Stomach (tissue), 9 donors: ENCODE data around the gene PHLDB3. TPM values are rescaled to one million over a fixed set of nuclear protein-coding genes. Genes with fewer than 3 reads are reported as not detected.

ENCODE experiments used
- DNase-seq, 2 donors: peaks; one replicate each; pipeline versions ENCODE4 v3.0.0 to v3.0.0-alpha.2; 2013 to 2019
- H3K27ac ChIP-seq, 5 donors: fragments of 200-600 bp in 4 of 5; sonication (generic) in 4 of 5; one replicate each; pipeline ENCODE4 v1.5.1; 2013 to 2019; ENCODE audit warnings: mild to moderate bottlenecking in 1 of 5, moderate library complexity in 1 of 5
- H3K27me3 ChIP-seq, 3 donors: fragments of 200-600 bp; sonication (generic); one replicate each; pipeline ENCODE4 v1.5.1; 2017 to 2019; ENCODE audit warnings: mixed run types in 1 of 3
- H3K36me3 ChIP-seq, 4 donors: fragments of 200-600 bp; sonication (generic); 1 replicate in 3 of 4; 2 replicates in 1 of 4; pipeline ENCODE4 v1.5.1; 2016 to 2019
- H3K4me1 ChIP-seq, 4 donors: fragments of 200-600 bp; sonication (generic); one replicate each; pipeline ENCODE4 v1.5.1; 2016 to 2019
- H3K4me3 ChIP-seq, 4 donors: fragments of 200-600 bp; sonication (generic) in 3 of 4; one replicate each; pipeline ENCODE4 v1.5.1; 2016 to 2019; ENCODE audit warnings: mild to moderate bottlenecking in 1 of 4
- H3K9me3 ChIP-seq, 4 donors: fragments of 200-600 bp; sonication (generic); one replicate each; pipeline ENCODE4 v1.5.1; 2016 to 2019
- CTCF ChIP-seq, 7 experiments: fragments of 450-650 bp in 4 of 7; fragments of 200-600 bp in 3 of 7; sonication (generic) in 3 of 7; IDR thresholded peaks; one replicate each; pipeline ENCODE4 v1.5.1; 2016 to 2019; ENCODE audit warnings: antibody characterized with exemption in 7 of 7, control low read depth in 2 of 7, mild to moderate bottlenecking in 1 of 7
- EP300 ChIP-seq: sonication (generic); formaldehyde crosslinking; IDR thresholded peaks from one replicate; pipeline ENCODE4 v1.6.1; 2017; ENCODE audit warnings: antibody characterized with exemption
- POLR2A ChIP-seq, 4 donors: fragments of 450-650 bp; IDR thresholded peaks; one replicate each; pipeline ENCODE4 v1.6.1; 2016; ENCODE audit warnings: antibody characterized with exemption in 4 of 4, control low read depth in 2 of 4, mild to moderate bottlenecking in 1 of 4, moderate library complexity in 1 of 4
- POLR2AphosphoS5 ChIP-seq, 3 donors: sonication (generic); formaldehyde crosslinking; IDR thresholded peaks; one replicate each; pipeline ENCODE4 v1.6.1; 2016; ENCODE audit warnings: antibody characterized with exemption in 3 of 3
- WGBS, 5 donors: extraction: QIAGEN DNeasy Blood & Tissue Kit in 3 of 5; methylation state at CpG; one replicate each; pipeline versions ENCODE4 v1.1.5 to v1.1.7; 2013 to 2018; 5-methylcytosine and 5-hydroxymethylcytosine counted together
- intact Hi-C: fragments of 100-400 bp; cut with DNase I; formaldehyde crosslinking; loops from one replicate; pipeline ENCODE4 v1.15.1; 2023; ENCODE audit warnings: low total_unique reads
- polyA plus RNA-seq, 3 donors: library from polyadenylated mRNA; stranded (reverse); fragments of 200-250 nt; gene quantifications; one replicate each; pipeline ENCODE4 v1.2.3, GENCODE V29; 2013
- total RNA-seq, 5 donors: library from RNA; depleted of rRNA; stranded (reverse); fragments of >200 nt; gene quantifications; one replicate each; pipeline versions ENCODE4 v1.1.0 to v1.2.3, GENCODE V29; 2014 to 2016
- donor health status: healthy with polysubstance abuse.
- donor health status: Bipolar disorder and iron deficiency.
- donor health status: healthy.

The PHLDB3 gene
- total and polyA plus RNA-seq, 8 donors, result 2.0 to 55.3 (median 9.5) TPM; not detected in 1

- DNase-seq, result peak; percentile 99 to 100
- Histone ChIP-seq H3K4me3 (peak overlapping the region; percentile 54 to 70 (median 58)), H3K36me3 (peaks cover 0 to 21% (median 16%) of the 10 kb centered on the region in 4 donors), H3K27ac (peak overlapping the region; percentile 85 to 94 (median 90)), H3K4me1 (peaks cover 24 to 42% (median 32%) of the 10 kb centered on the region in 4 donors), H3K9me3 (peaks cover 0 to 4% (median under 1%) of the 10 kb centered on the region in 4 donors), H3K27me3 (no peaks in the 10 kb centered on the region)
- 0 to 1% (median 0%) methylated on average over 27 to 41 of the region's 41 CpGs for WGBS, 5 donors
- intact Hi-C loops, result no loop called here
- peak in 1 of 3 donors; percentile 87 for TF ChIP-seq POLR2AphosphoS5 (IDR thresholded peaks at IDR 0.05)
- TF ChIP-seq EP300, result no peak
Observed at GRCh38 chr19:43533546-43534304, 29.2 kb upstream of the PHLDB3 start.

- H3K4me3 ChIP-seq, result peak within 1 kb of the TSS; percentile 54 to 70 (median 58)
- no peaks in the 10 kb centered on the region for H3K27me3 ChIP-seq
- H3K36me3 ChIP-seq, result peaks cover 0 to 14% (median 9%) of the 10 kb centered on the region in 4 donors
- peak within 1 kb of the TSS; percentile 85 to 94 (median 90) for H3K27ac ChIP-seq
- H3K9me3 ChIP-seq, result no peaks in the 10 kb centered on the region
- 0 to 1% (median 0%) methylated on average over 24 to 47 of the region's 47 CpGs for WGBS, 5 donors
- DNase-seq, result peak; percentile 87 to 98
- TF ChIP-seq CTCF (IDR thresholded peaks at IDR 0.05) (no peak), POLR2AphosphoS5 (IDR thresholded peaks at IDR 0.05) (peak; percentile 42 to 82 (median 47))
- H3K4me1 ChIP-seq, result peaks cover 24 to 46% (median 34%) of the 10 kb centered on the region in 4 donors
- intact Hi-C loops, result no loop called here
Observed at GRCh38 chr19:43532962-43533545, 28.5 kb upstream of the PHLDB3 start, which contains the start of gene ZNF575. TSS of gene ZNF575 (plus strand) at chr19:43533188. CDS start at chr19:43534423, 1,235 bp downstream.

GRCh38 chr19:43532571-43532961 is 28.0 kb upstream of the PHLDB3 start:
- DNase-seq, result peak in 1 of 2 donors; percentile 73
- H3K27ac ChIP-seq, result peak overlapping the region; percentile 85 to 94 (median 90)
- peaks cover 26 to 51% (median 38%) of the 10 kb centered on the region in 4 donors for H3K4me1 ChIP-seq
- H3K36me3 ChIP-seq, result peaks cover 0 to 10% (median 5%) of the 10 kb centered on the region in 4 donors
- no peaks in the 10 kb centered on the region for H3K9me3 ChIP-seq
- TF ChIP-seq EP300, result no peak
- no peak for TF ChIP-seq CTCF (IDR thresholded peaks at IDR 0.05)
- no peak for TF ChIP-seq POLR2A (IDR thresholded peaks at IDR 0.05)
- TF ChIP-seq POLR2AphosphoS5 (IDR thresholded peaks at IDR 0.05), result no peak
- WGBS, 5 donors, result 0 to 1% (median 1%) methylated on average over 15 to 16 of the region's 16 CpGs
- no peaks in the 10 kb centered on the region for H3K27me3 ChIP-seq
- peak overlapping the region; percentile 54 to 70 (median 58) for H3K4me3 ChIP-seq
- intact Hi-C loops, result no loop called here

GRCh38 chr19:43527860-43528622 is 23.5 kb upstream of the PHLDB3 start:
- Histone ChIP-seq H3K9me3 (no peaks in the 10 kb centered on the region), H3K27ac (peak overlapping the region in 4 of 5 donors; percentile 87 to 94 (median 90)), H3K4me3 (peak overlapping the region in 2 of 4 donors; percentile 61 to 89), H3K36me3 (no peaks in the 10 kb centered on the region), H3K4me1 (peaks cover 27 to 59% (median 46%) of the 10 kb centered on the region in 4 donors), H3K27me3 (no peaks in the 10 kb centered on the region)
- intact Hi-C loops, result no loop called here
- peak in 1 of 2 donors; percentile 42 for DNase-seq
- TF ChIP-seq POLR2AphosphoS5 (IDR thresholded peaks at IDR 0.05) (no peak), POLR2A (IDR thresholded peaks at IDR 0.05) (no peak), EP300 (no peak), CTCF (IDR thresholded peaks at IDR 0.05) (no peak)
- WGBS, 5 donors, result 36 to 50% (median 45%) methylated on average over 13 of the region's 13 CpGs
